Measurements from ENCODE around the gene FOSL2. TPM values are rescaled to one million over a fixed set of nuclear protein-coding genes. Genes with fewer than 3 reads are reported as not detected.

The FOSL2 gene
- total and polyA plus RNA-seq, 2 donors (not counting 1 experiment from before 2014, with no cell fraction given) = 2.5 to 37.7 TPM

- H3K27me3 ChIP-seq (replicated peaks in 1 of 4; ENCODE audit: control extremely low read depth in 1 of 4, control insufficient read depth in 3 of 4, insufficient read depth in 4 of 4, low read length in 3 of 4) = no peaks in the 10 kb centered on the region
- intact Hi-C loops (cut with micrococcal nuclease) = no loop called here
- WGBS (ENCODE audit: insufficient coverage) = 84% methylated on average over 9 of the region's 12 CpGs
- ATAC-seq (ENCODE audit: low read depth) (no peak), DNase-seq (no peak)
- peaks cover 0 to 10% of the 10 kb centered on the region in 2 donors for H3K4me1 ChIP-seq (ENCODE audit: control insufficient read depth in 2 of 2, insufficient read depth in 2 of 2, low read length in 2 of 2)
- TF ChIP-seq EZH2 (IDR thresholded peaks at IDR 0.05; ENCODE audit: borderline replicate concordance, insufficient read depth, low read depth, low read length, poor library complexity, severe bottlenecking) = no peak
- TF ChIP-seq, protein P1, sequence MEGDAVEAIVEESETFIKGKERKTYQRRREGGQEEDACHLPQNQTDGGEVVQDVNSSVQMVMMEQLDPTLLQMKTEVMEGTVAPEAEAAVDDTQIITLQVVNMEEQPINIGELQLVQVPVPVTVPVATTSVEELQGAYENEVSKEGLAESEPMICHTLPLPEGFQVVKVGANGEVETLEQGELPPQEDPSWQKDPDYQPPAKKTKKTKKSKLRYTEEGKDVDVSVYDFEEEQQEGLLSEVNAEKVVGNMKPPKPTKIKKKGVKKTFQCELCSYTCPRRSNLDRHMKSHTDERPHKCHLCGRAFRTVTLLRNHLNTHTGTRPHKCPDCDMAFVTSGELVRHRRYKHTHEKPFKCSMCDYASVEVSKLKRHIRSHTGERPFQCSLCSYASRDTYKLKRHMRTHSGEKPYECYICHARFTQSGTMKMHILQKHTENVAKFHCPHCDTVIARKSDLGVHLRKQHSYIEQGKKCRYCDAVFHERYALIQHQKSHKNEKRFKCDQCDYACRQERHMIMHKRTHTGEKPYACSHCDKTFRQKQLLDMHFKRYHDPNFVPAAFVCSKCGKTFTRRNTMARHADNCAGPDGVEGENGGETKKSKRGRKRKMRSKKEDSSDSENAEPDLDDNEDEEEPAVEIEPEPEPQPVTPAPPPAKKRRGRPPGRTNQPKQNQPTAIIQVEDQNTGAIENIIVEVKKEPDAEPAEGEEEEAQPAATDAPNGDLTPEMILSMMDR (IDR thresholded peaks at IDR 0.05) = no peak
- ChIA-PET CTCF (no interaction called here), POLR2A (no interaction called here)
- Mint-ChIP-seq H3K27ac (no peak overlapping the region), H3K27me3 (peaks cover 9% of the 10 kb centered on the region), H3K9me3 (ENCODE audit: insufficient read depth) (no peaks in the 10 kb centered on the region), H3K4me3 (no peak overlapping the region), H3K4me1 (peaks cover 8% of the 10 kb centered on the region)
- H3K4me3 ChIP-seq (ENCODE audit: control extremely low read depth in 1 of 5, extremely low read depth in 1 of 5, insufficient read depth in 1 of 5, low read depth in 2 of 5, low read length in 4 of 5) = no peak overlapping the region
- H3K9ac ChIP-seq (ENCODE audit: low read length) = no peak overlapping the region
- H3K9me3 ChIP-seq (ENCODE audit: control extremely low read depth in 1 of 3, control insufficient read depth in 2 of 3, insufficient read depth in 1 of 3, low read length in 2 of 3) = no peaks in the 10 kb centered on the region
- H3K36me3 ChIP-seq (replicated peaks in 1 of 2; ENCODE audit: control extremely low read depth in 1 of 2, control insufficient read depth in 1 of 2, extremely low read depth in 1 of 2, insufficient read depth in 2 of 2, low read length in 1 of 2) = no peaks in the 10 kb centered on the region
- no peak overlapping the region for H2AFZ ChIP-seq (ENCODE audit: insufficient read depth, low read depth, low read length, poor library complexity, severe bottlenecking)
- no peak overlapping the region for H3K4me2 ChIP-seq (replicated peaks; ENCODE audit: low read depth, low read length, poor library complexity, severe bottlenecking)
- no peaks in the 10 kb centered on the region for H3K79me2 ChIP-seq (ENCODE audit: control insufficient read depth, insufficient read depth, low read length)
- H4K20me1 ChIP-seq (ENCODE audit: control insufficient read depth, insufficient read depth, low read length, poor library complexity, severe bottlenecking) = no peaks in the 10 kb centered on the region
- no peak overlapping the region for H3K27ac ChIP-seq (ENCODE audit: low read length in 2 of 2)
Measured at GRCh38 chr2:28381225-28382180, 11.2 kb upstream of the FOSL2 start.

GRCh38 chr2:28382755-28383154, 9.9 kb upstream of the FOSL2 start:
- no peak overlapping the region for H3K27ac Mint-ChIP-seq
- TF ChIP-seq, protein P1 (IDR thresholded peaks at IDR 0.05) = no peak
- TF ChIP-seq EZH2 (IDR thresholded peaks at IDR 0.05; ENCODE audit: borderline replicate concordance, insufficient read depth, low read depth, low read length, poor library complexity, severe bottlenecking) = no peak
- Histone ChIP-seq H3K4me2 (replicated peaks; ENCODE audit: low read depth, low read length, poor library complexity, severe bottlenecking) (no peak overlapping the region), H2AFZ (ENCODE audit: insufficient read depth, low read depth, low read length, poor library complexity, severe bottlenecking) (no peak overlapping the region), H3K9ac (ENCODE audit: low read length) (no peak overlapping the region), H3K79me2 (ENCODE audit: control insufficient read depth, insufficient read depth, low read length) (no peaks in the 10 kb centered on the region), H3K4me1 (ENCODE audit: control insufficient read depth in 2 of 2, insufficient read depth in 2 of 2, low read length in 2 of 2) (peaks cover 0 to 10% of the 10 kb centered on the region in 2 donors), H3K27me3 (replicated peaks in 1 of 4; ENCODE audit: control extremely low read depth in 1 of 4, control insufficient read depth in 3 of 4, insufficient read depth in 4 of 4, low read length in 3 of 4) (no peaks in the 10 kb centered on the region), H4K20me1 (ENCODE audit: control insufficient read depth, insufficient read depth, low read length, poor library complexity, severe bottlenecking) (no peaks in the 10 kb centered on the region), H3K27ac (ENCODE audit: low read length in 2 of 2) (no peak overlapping the region), H3K9me3 (ENCODE audit: control extremely low read depth in 1 of 3, control insufficient read depth in 2 of 3, insufficient read depth in 1 of 3, low read length in 2 of 3) (no peaks in the 10 kb centered on the region), H3K36me3 (replicated peaks in 1 of 2; ENCODE audit: control extremely low read depth in 1 of 2, control insufficient read depth in 1 of 2, extremely low read depth in 1 of 2, insufficient read depth in 2 of 2, low read length in 1 of 2) (no peaks in the 10 kb centered on the region), H3K4me3 (ENCODE audit: control extremely low read depth in 1 of 5, extremely low read depth in 1 of 5, insufficient read depth in 1 of 5, low read depth in 2 of 5, low read length in 4 of 5) (no peak overlapping the region)
- H3K9me3 Mint-ChIP-seq (ENCODE audit: insufficient read depth) = no peaks in the 10 kb centered on the region
- intact Hi-C loops (cut with micrococcal nuclease) = no loop called here
- no peak for ATAC-seq (ENCODE audit: low read depth)
- ChIA-PET POLR2A (no interaction called here), CTCF (no interaction called here)
- WGBS (ENCODE audit: insufficient coverage) = 79% methylated on average over 5 of the region's 7 CpGs
- peaks cover 9% of the 10 kb centered on the region for H3K27me3 Mint-ChIP-seq
- H3K4me1 Mint-ChIP-seq = peaks cover 8% of the 10 kb centered on the region
- no peak for DNase-seq
- no peak overlapping the region for H3K4me3 Mint-ChIP-seq
